Peyer's patch (tissue), 4 donors: ENCODE data around the gene CFAP221. TPM values are rescaled to one million over a fixed set of nuclear protein-coding genes. Genes with fewer than 3 reads are reported as not detected.

Source experiments
- DNase-seq, 3 donors: peaks; one replicate each; pipeline ENCODE4 v3.0.0-alpha.2; 2017 to 2019
- H3K27ac ChIP-seq, 4 donors: fragments of 200-600 bp; sonication (generic); one replicate each; pipeline ENCODE4 v1.5.1; 2016 to 2019
- H3K27me3 ChIP-seq, 2 donors: fragments of 200-600 bp; sonication (generic); one replicate each; pipeline ENCODE4 v1.5.1; 2019
- H3K36me3 ChIP-seq, 3 donors: fragments of 200-600 bp; sonication (generic); one replicate each; pipeline ENCODE4 v1.5.1; 2016 to 2019
- H3K4me1 ChIP-seq, 4 donors: fragments of 200-600 bp; sonication (generic); one replicate each; pipeline ENCODE4 v1.5.1; 2016 to 2019
- H3K4me3 ChIP-seq, 4 donors: fragments of 200-600 bp; sonication (generic); 1 replicate in 3 of 4; 2 replicates in 1 of 4; pipeline ENCODE4 v1.5.1; 2016 to 2019; ENCODE audit warnings: mild to moderate bottlenecking in 1 of 4
- H3K9me3 ChIP-seq, 4 donors: fragments of 200-600 bp; sonication (generic); one replicate each; pipeline ENCODE4 v1.5.1; 2016 to 2019; ENCODE audit warnings: mild to moderate bottlenecking in 1 of 4
- POLR2A ChIP-seq, 2 donors: fragments of 450-650 bp; IDR thresholded peaks; one replicate each; pipeline ENCODE4 v1.5.1; 2017; ENCODE audit warnings: antibody characterized with exemption in 2 of 2, mild to moderate bottlenecking in 2 of 2, moderate library complexity in 2 of 2
- total RNA-seq, 4 donors: library from RNA; depleted of rRNA; stranded (reverse); fragments of >200 nt; gene quantifications; one replicate each; pipeline ENCODE4 v1.1.0, GENCODE V29; 2016
- TF ChIP-seq, protein P1 (sequence below), 6 experiments: fragments of 450-650 bp in 4 of 6; fragments of 200-600 bp in 2 of 6; sonication (generic) in 1 of 6; IDR thresholded peaks; one replicate each; pipeline ENCODE4 v1.5.1; 2017 to 2019; ENCODE audit warnings: antibody characterized with exemption in 6 of 6, mild to moderate bottlenecking in 3 of 6, moderate library complexity in 1 of 6

The CFAP221 gene
- total RNA-seq, 4 donors from 2014 or later = 2.8 to 6.6 (median 3.6) TPM

- Histone ChIP-seq H3K36me3 (no peaks in the 10 kb centered on the region), H3K27me3 (no peaks in the 10 kb centered on the region), H3K4me1 (peaks cover 0 to 20% (median 4%) of the 10 kb centered on the region in 4 donors), H3K9me3 (no peaks in the 10 kb centered on the region), H3K4me3 (no peak overlapping the region), H3K27ac (no peak overlapping the region)
- no peak for DNase-seq
- TF ChIP-seq, protein P1, sequence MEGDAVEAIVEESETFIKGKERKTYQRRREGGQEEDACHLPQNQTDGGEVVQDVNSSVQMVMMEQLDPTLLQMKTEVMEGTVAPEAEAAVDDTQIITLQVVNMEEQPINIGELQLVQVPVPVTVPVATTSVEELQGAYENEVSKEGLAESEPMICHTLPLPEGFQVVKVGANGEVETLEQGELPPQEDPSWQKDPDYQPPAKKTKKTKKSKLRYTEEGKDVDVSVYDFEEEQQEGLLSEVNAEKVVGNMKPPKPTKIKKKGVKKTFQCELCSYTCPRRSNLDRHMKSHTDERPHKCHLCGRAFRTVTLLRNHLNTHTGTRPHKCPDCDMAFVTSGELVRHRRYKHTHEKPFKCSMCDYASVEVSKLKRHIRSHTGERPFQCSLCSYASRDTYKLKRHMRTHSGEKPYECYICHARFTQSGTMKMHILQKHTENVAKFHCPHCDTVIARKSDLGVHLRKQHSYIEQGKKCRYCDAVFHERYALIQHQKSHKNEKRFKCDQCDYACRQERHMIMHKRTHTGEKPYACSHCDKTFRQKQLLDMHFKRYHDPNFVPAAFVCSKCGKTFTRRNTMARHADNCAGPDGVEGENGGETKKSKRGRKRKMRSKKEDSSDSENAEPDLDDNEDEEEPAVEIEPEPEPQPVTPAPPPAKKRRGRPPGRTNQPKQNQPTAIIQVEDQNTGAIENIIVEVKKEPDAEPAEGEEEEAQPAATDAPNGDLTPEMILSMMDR (IDR thresholded peaks at IDR 0.05) = no peak
- no peak for TF ChIP-seq POLR2A (IDR thresholded peaks at IDR 0.05)
Observed at GRCh38 chr2:119548516-119549120, 4.4 kb downstream of the CFAP221 start.

DNA sequence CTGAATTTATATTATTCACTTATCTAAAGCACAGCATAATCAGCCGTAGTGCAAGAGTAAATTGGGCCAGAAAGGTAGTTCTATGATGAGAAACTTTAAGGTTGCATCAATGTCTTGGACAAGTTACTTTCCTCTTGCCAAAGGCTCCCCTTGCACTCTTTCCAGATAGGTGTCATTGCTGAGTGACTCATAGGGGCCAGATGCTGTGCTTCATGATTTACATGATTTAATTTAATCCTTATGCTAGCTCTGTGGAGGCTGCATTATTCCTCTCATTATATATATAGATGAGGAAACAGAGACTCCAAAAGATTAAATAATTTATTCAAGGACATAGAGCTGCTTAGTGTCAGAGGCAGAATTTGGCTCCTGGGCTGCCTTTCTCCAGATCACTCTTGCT, 5.0 kb downstream of the CFAP221 start:
- Histone ChIP-seq H3K9me3 (no peaks in the 10 kb centered on the region), H3K27me3 (no peaks in the 10 kb centered on the region), H3K4me1 (peaks cover 0 to 20% (median 3%) of the 10 kb centered on the region in 4 donors), H3K27ac (no peak overlapping the region), H3K36me3 (no peaks in the 10 kb centered on the region), H3K4me3 (no peak overlapping the region)
- no peak for DNase-seq
- TF ChIP-seq, protein P1 (IDR thresholded peaks at IDR 0.05) = no peak
- no peak for TF ChIP-seq POLR2A (IDR thresholded peaks at IDR 0.05)

DNA sequence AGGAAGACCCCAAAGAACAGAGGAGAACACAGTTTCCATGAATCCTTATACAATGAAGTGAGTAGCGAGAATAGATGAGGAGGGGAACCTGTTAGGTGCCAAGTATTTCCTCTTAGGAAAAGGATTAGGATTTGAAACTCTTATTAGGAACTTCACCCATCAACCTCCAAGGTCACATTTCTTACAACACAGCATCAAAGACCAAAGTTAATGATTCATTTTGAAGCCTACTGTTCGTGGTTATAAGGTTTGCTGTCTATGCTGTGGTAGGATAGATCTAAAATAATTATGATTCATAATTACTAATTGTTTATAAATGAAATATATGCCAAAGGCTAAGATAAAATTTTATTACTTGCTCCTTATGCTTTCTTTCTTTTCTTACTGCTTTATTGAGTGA, 6.1 kb downstream of the CFAP221 start:
- no peaks in the 10 kb centered on the region for H3K9me3 ChIP-seq
- H3K4me1 ChIP-seq = peaks cover 0 to 12% (median under 1%) of the 10 kb centered on the region in 4 donors
- H3K27ac ChIP-seq = no peak overlapping the region
- H3K36me3 ChIP-seq = no peaks in the 10 kb centered on the region
- no peaks in the 10 kb centered on the region for H3K27me3 ChIP-seq
- TF ChIP-seq, protein P1 (IDR thresholded peaks at IDR 0.05) = no peak
- no peak for TF ChIP-seq POLR2A (IDR thresholded peaks at IDR 0.05)
- no peak for DNase-seq
- H3K4me3 ChIP-seq = no peak overlapping the region

- H3K27ac ChIP-seq = no peak overlapping the region
- no peak for DNase-seq
- H3K9me3 ChIP-seq = no peaks in the 10 kb centered on the region
- no peaks in the 10 kb centered on the region for H3K27me3 ChIP-seq
- H3K4me3 ChIP-seq = no peak overlapping the region
- TF ChIP-seq, protein P1 (IDR thresholded peaks at IDR 0.05) = no peak
- TF ChIP-seq POLR2A (IDR thresholded peaks at IDR 0.05) = no peak
- peaks cover 0 to 7% (median 0%) of the 10 kb centered on the region in 4 donors for H3K4me1 ChIP-seq
- H3K36me3 ChIP-seq = no peaks in the 10 kb centered on the region
Observed at GRCh38 chr2:119550856-119551255, 6.6 kb downstream of the CFAP221 start.

GRCh38 chr2:119552902-119553301, 8.7 kb downstream of the CFAP221 start:
- H3K27me3 ChIP-seq = no peaks in the 10 kb centered on the region
- DNase-seq = no peak
- H3K27ac ChIP-seq = no peak overlapping the region
- H3K4me1 ChIP-seq = no peaks in the 10 kb centered on the region
- TF ChIP-seq, protein P1 (IDR thresholded peaks at IDR 0.05) = no peak
- no peak for TF ChIP-seq POLR2A (IDR thresholded peaks at IDR 0.05)
- H3K36me3 ChIP-seq = no peaks in the 10 kb centered on the region
- no peaks in the 10 kb centered on the region for H3K9me3 ChIP-seq
- no peak overlapping the region for H3K4me3 ChIP-seq
